Dedifferentiated amniotic fluid mesenchymal stem cell (primary cell): ENCODE measurements around the gene WDR83.
"Not testable (repeated sequence)": the region's sequence is repeated elsewhere in the genome, so short reads cannot be mapped to it uniquely, and the experiment has no call there.

Source experiments
- DNase-seq: peaks from one replicate; pipeline ENCODE4 v3.0.0-alpha.2; 2016; ENCODE audit errors: extremely low spot score

Gene WDR83

GRCh38 chr19:12685831-12686230 is 19.2 kb downstream of the WDR83 start:
- DNase-seq, result no peak

DNA sequence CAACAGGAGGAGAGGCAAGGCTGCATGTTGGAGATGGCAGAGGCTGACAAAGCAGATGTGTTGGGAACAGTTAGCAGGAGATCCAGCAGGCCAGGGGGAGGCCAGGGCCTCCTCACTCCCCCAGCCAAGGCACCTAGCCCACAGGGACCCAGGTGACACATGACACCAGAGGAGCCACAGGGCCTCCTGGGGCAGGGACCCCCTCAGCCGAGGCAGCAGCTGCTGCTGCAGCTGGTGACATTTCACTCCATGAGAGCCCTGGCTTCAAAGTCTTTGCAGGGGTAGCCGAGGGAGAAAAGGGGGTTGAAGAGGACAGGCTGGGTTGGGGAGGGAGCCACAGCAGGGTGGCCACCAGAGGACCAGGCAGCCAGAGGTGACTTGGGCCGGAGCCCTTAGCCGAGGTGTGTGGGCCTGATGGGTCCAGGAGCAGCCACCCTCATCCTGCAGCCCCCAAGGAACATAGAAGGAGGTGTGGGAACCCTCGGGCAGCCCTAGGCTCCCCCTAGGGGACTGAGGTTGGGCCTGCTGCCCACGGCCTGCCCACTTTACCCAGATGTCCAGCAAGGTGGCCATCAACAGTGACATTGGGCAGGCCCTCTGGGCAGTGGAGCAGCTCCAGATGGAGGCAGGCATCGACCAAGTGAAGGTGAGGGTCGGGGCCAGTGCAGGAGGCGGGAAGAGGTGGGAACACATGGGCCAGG is 21.0 kb downstream of the WDR83 start, which contains the start of gene GNG14:
Gene GNG14, plus strand, starts transcription at position 503 of the 701 bp plus-strand sequence. Its CDS starts 51 bp downstream, at position 554.
- no peak for DNase-seq

DNA sequence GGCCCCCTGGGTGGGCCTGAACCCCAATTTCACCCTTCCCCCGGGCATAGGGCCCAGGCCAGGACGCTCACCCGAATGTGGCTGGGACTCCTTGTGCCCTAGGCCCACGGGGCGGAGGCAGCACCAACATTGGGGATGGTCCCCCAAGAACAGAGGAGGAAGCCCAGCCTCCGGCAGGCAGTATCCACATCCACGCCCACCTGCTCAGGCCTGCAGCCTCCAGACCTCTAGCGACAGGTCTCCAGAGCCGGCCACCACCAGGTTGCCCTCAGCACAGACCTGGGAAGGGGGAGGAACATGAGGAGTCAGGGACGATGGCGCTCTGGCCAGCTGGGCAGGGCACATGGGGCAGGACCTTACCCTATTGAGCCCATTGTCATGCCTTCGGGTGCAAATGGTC is 22.4 kb downstream of the WDR83 start:
- DNase-seq, result no peak

DNA sequence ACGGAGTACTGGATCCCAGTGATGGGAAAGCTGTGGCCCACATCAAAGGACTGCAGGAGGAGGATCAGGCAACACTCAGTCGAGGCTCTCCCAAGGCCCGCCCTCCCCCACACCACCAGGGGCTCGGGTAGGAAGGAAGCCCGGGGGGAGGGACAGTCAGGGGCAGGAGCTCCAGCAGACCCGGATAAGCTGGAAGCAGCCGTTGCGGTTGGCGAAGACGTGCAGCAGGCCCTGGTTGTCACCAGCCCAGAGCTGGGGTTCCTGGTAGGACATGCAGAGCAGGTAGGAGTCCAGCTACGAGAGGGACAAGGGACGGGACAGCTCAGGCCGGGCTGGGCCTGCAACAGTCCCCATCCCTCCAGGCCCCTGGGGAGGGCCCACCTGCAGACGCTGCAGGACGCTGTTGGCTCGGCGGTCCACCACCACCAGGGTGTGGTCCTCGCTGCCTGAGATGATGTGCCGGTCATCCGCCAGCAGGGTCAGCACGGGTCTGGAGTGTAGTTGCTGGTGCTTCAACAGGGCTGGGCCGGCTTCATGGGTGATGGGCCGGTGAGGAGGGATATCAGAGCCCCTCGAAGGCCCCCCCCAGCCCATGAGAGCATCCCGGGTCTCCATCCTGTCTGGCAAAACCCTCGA is 23.1 kb downstream of the WDR83 start:
- DNase-seq, result no peak

GRCh38 chr19:12692960-12693359 is 26.4 kb downstream of the WDR83 start:
- DNase-seq, result no peak

- DNase-seq, result no peak
Measured at GRCh38 chr19:12694641-12695040, 28.0 kb downstream of the WDR83 start.

- no peak for DNase-seq
Measured at GRCh38 chr19:12695096-12695495, 28.5 kb downstream of the WDR83 start.

GRCh38 chr19:12695514-12695913 is 28.9 kb downstream of the WDR83 start:
- DNase-seq, result no peak

GRCh38 chr19:12695997-12696365 is 29.4 kb downstream of the WDR83 start:
- no peak for DNase-seq

DNA sequence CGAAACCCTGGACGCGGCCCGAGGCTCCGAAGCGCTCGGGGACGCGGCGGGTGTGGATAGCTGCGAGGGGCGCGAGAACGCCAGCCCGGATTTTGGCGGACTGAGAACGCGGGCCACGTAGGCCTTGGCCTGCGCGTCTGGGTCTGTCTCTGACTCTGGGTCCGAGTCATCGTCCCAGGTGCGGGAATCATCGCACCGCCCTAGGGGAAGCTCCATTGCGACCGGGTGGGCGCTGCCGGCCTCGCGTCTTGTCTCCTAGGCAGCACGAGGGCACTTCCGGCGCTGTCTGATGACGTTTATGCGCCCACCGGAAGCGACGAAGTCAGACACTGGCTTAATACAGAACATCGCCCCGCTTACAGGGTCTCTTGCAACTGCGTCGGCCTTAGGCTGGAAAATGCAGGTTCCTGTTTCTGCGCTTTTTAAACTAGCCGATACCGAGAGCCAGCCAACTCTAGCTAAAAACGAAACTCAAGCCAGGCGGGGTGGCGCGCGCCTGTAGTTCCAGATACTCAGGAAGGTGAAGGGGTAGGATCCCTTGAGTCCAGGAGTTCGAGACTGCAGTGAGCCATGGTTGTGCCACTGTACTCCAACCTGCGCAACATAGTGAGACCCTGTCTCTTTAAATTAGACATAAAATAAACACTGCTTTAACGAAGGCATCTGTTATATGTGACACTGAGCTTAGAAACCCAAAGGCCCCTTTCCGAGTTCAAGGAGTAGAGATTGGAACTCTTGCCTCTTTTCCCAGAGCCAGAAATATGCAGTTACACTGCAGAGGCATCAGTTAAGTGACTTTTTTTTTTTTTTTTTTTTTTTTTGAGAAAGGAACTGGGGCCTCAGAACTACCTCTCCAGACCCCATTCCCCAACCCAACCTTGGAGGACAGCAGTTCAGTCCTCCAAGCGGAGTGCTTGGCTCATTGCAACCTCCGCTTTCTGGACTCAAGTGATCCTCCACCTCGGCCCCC is 30.0 kb downstream of the WDR83 start, which contains the start of gene FBXW9:
Gene FBXW9, minus strand, starts transcription at position 266 of the 970 bp plus-strand sequence. Its CDS starts 50 bp downstream, at position 216.
- peak; percentile 93 for DNase-seq

- not testable (repeated sequence) for DNase-seq
Measured at GRCh38 chr19:12697425-12697824, 30.8 kb downstream of the WDR83 start.

- no peak for DNase-seq
Measured at GRCh38 chr19:12698138-12698537, 31.5 kb downstream of the WDR83 start.

- no peak for DNase-seq
Measured at GRCh38 chr19:12701596-12702282, 35.1 kb downstream of the WDR83 start.

- DNase-seq, result no peak
Measured at GRCh38 chr19:12703046-12703445, 36.4 kb downstream of the WDR83 start.

- DNase-seq, result no peak
Measured at GRCh38 chr19:12705169-12705568, 38.6 kb downstream of the WDR83 start.

GRCh38 chr19:12705654-12706331 is 39.2 kb downstream of the WDR83 start:
- DNase-seq, result no peak

DNA sequence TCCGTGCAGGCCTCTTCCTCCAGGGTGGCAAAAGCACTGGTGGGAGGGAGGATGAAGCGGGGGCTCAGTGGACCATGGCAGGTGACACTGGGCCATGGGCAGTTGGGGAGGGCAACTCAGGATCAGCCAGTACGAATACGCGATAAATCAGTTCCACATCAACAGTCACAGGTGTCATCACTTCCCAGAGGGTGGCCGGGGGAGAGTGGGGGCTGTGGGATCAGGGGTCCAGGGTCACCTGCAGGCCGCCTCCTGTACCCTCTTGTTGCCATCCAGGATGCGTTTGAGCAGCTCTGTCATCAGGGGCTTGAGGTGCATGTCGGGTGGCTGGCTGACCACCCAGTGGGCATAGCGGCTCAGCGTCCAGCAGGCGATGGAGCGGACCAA is 39.7 kb downstream of the WDR83 start:
- no peak for DNase-seq

DNA sequence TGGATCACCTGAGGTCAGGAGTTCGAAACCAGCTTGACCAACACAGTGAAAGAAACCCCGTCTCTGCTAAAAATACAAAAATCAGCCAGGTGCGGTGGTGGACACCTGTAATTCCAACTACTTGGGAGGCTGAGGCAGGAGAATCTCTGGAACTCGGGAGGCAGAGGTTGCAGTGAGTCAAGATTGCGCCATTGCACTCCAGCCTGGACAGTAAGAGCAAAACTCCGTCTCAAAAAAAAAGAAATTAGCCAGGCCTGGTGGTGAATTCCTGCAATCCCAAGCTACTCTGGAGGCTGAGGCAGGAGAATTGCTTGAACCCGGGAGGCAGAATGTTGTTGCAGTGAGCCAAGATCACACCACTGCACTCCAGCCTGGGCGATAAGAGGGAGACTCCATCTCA is 42.0 kb downstream of the WDR83 start:
- DNase-seq, result no peak

- no peak for DNase-seq
Measured at GRCh38 chr19:12711187-12711586, 44.6 kb downstream of the WDR83 start.

DNA sequence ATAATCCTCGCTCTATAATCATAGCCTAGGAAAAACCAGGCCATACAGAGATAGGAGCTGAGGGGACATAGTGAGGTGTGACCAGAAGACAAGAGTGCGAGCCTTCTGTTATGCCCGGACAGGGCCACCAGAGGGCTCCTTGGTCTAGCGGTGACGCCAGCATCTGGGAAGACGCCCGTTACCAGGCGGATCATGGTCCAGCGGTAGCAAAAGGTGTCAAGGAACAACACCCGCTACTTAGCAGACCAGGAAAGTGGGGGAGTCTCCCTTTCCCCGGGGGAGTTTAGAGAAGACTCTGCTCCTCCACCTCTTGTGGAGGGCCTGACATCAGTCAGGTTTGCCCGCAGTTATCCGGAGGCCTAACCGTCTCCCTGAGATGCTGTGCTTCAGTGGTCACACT is 45.5 kb downstream of the WDR83 start:
- DNase-seq, result not testable (repeated sequence)

DNA sequence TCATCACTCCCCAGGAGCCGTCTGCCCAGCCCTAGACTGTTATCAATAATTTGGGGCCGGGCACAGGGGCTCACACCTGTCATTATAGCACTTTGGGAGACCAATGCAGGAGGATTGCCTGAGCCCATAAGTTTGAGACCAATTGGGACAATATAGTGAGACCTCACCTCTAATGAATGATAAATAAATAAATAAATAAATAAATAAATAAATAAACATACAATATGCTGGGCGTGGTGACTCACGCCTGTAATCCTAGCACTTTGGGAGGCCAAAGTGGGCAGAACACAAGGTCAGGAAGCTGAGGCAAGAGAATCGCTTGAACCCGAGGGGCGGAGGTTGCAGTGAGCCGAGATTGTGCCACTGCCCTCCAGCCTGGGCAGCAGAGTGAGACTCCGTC is 46.7 kb downstream of the WDR83 start:
- not testable (repeated sequence) for DNase-seq
